Thyroid gland (tissue), 4 donors: ENCODE measurements around the gene PMP22. TPM values are rescaled to one million over a fixed set of nuclear protein-coding genes. Genes with fewer than 3 reads are reported as not detected.
"Not testable (repeated sequence)": the region's sequence is repeated elsewhere in the genome, so short reads cannot be mapped to it uniquely, and the experiment has no call there.

ENCODE experiments used
- DNase-seq, 2 donors: peaks; one replicate each; pipeline ENCODE4 v3.0.0-alpha.2; 2019
- H3K27ac ChIP-seq, 3 donors: fragments of 200-600 bp; sonication (generic); 1 replicate in 2 of 3; 2 replicates in 1 of 3; pipeline ENCODE4 v1.5.1; 2016 to 2019; ENCODE audit warnings: mild to moderate bottlenecking in 1 of 3, moderate library complexity in 1 of 3
- H3K27me3 ChIP-seq: fragments of 200-600 bp; sonication (generic); one replicate; pipeline ENCODE4 v1.5.1; 2019
- H3K36me3 ChIP-seq, 2 donors: fragments of 200-600 bp; sonication (generic); one replicate each; pipeline ENCODE4 v1.5.1; 2016 to 2019
- H3K4me1 ChIP-seq, 2 donors: fragments of 200-600 bp; sonication (generic); one replicate each; pipeline ENCODE4 v1.5.1; 2017 to 2019
- H3K4me3 ChIP-seq, 3 donors: fragments of 200-600 bp; sonication (generic); replicated peaks in 1 of 3; 1 replicate in 2 of 3; 2 replicates in 1 of 3; pipeline ENCODE4 v1.5.1; 2016; ENCODE audit warnings: mild to moderate bottlenecking in 1 of 3
- H3K9me3 ChIP-seq: fragments of 200-600 bp; sonication (generic); one replicate; pipeline ENCODE4 v1.5.1; 2017
- CTCF ChIP-seq, 6 experiments: fragments of 200-600 bp in 3 of 6; fragments of 450-650 bp in 3 of 6; sonication (generic) in 3 of 6; IDR thresholded peaks; one replicate each; pipeline ENCODE4 v1.5.1; 2016 to 2019; ENCODE audit warnings: antibody characterized with exemption in 6 of 6, mild to moderate bottlenecking in 2 of 6, inconsistent platforms in 1 of 6, moderate library complexity in 1 of 6
- POLR2A ChIP-seq, 2 donors: fragments of 450-650 bp; IDR thresholded peaks; one replicate each; pipeline ENCODE4 v1.6.1; 2017; ENCODE audit warnings: antibody characterized with exemption in 2 of 2, mild to moderate bottlenecking in 2 of 2, moderate library complexity in 1 of 2
- WGBS, 2 donors: methylation state at CpG; one replicate each; pipeline ENCODE4 v1.1.5; 2017; 5-methylcytosine and 5-hydroxymethylcytosine counted together
- intact Hi-C: fragments of 100-400 bp; cut with DNase I; formaldehyde crosslinking; loops from one replicate; pipeline ENCODE4 v1.15.1; 2023
- total RNA-seq, 4 donors: library from RNA; depleted of rRNA; stranded (reverse); fragments of >200 nt; gene quantifications; one replicate each; pipeline ENCODE4 v1.2.3, GENCODE V29; 2016

Gene PMP22
- total RNA-seq, 4 donors from 2014 or later = 61.0 to 254 (median 109) TPM

- DNase-seq = no peak
- no peak for TF ChIP-seq POLR2A (IDR thresholded peaks at IDR 0.05)
- intact Hi-C loops = no loop called here
- WGBS, 2 donors = 91 to 93% methylated on average over 7 of the region's 7 CpGs
- Histone ChIP-seq H3K27ac (no peak overlapping the region), H3K27me3 (no peaks in the 10 kb centered on the region), H3K9me3 (no peaks in the 10 kb centered on the region), H3K4me3 (no peak overlapping the region), H3K36me3 (peaks cover 76 to 86% of the 10 kb centered on the region in 2 donors), H3K4me1 (no peaks in the 10 kb centered on the region)
Observed at GRCh38 chr17:15233971-15234370, 31.2 kb downstream of the PMP22 start.

GRCh38 chr17:15233022-15233805, 31.9 kb downstream of the PMP22 start:
- Histone ChIP-seq H3K4me1 (no peaks in the 10 kb centered on the region), H3K27ac (no peak overlapping the region)

GRCh38 chr17:15232517-15232915, 32.6 kb downstream of the PMP22 start:
- DNase-seq = no peak
- Histone ChIP-seq H3K36me3 (peaks cover 62 to 71% of the 10 kb centered on the region in 2 donors), H3K27ac (no peak overlapping the region), H3K9me3 (no peaks in the 10 kb centered on the region), H3K4me3 (no peak overlapping the region), H3K27me3 (no peaks in the 10 kb centered on the region), H3K4me1 (no peaks in the 10 kb centered on the region)
- 85 to 89% methylated on average over 3 of the region's 3 CpGs for WGBS, 2 donors
- no peak for TF ChIP-seq POLR2A (IDR thresholded peaks at IDR 0.05)
- no peak for TF ChIP-seq CTCF (IDR thresholded peaks at IDR 0.05)
- intact Hi-C loops = no loop called here

More at GRCh38 chr17:15233022-15233805, 31.9 kb downstream of the PMP22 start:
- H3K27me3 ChIP-seq = no peaks in the 10 kb centered on the region
- H3K4me3 ChIP-seq = no peak overlapping the region
- no peaks in the 10 kb centered on the region for H3K9me3 ChIP-seq
- DNase-seq = no peak
- intact Hi-C loops = no loop called here
- peaks cover 69 to 78% of the 10 kb centered on the region in 2 donors for H3K36me3 ChIP-seq
- TF ChIP-seq CTCF (IDR thresholded peaks at IDR 0.05) (no peak), POLR2A (IDR thresholded peaks at IDR 0.05) (no peak)
- 83 to 85% methylated on average over 4 of the region's 4 CpGs for WGBS, 2 donors

GRCh38 chr17:15231851-15232516, 33.1 kb downstream of the PMP22 start:
- TF ChIP-seq CTCF (IDR thresholded peaks at IDR 0.05) (no peak), POLR2A (IDR thresholded peaks at IDR 0.05) (no peak)
- H3K27ac ChIP-seq = no peak overlapping the region

GRCh38 chr17:15230866-15231265, 34.3 kb downstream of the PMP22 start:
- Histone ChIP-seq H3K36me3 (peaks cover 56 to 61% of the 10 kb centered on the region in 2 donors), H3K4me3 (no peak overlapping the region), H3K9me3 (no peaks in the 10 kb centered on the region), H3K4me1 (no peaks in the 10 kb centered on the region), H3K27me3 (no peaks in the 10 kb centered on the region), H3K27ac (no peak overlapping the region)
- intact Hi-C loops = no loop called here
- no peak for TF ChIP-seq POLR2A (IDR thresholded peaks at IDR 0.05)
- TF ChIP-seq CTCF (IDR thresholded peaks at IDR 0.05) = no peak
- WGBS, 2 donors = 94 to 96% methylated on average over 18 of the region's 18 CpGs
- no peak for DNase-seq

More at GRCh38 chr17:15231851-15232516, 33.1 kb downstream of the PMP22 start:
- no peaks in the 10 kb centered on the region for H3K9me3 ChIP-seq
- no peaks in the 10 kb centered on the region for H3K27me3 ChIP-seq
- no peaks in the 10 kb centered on the region for H3K4me1 ChIP-seq
- DNase-seq = no peak
- no peak overlapping the region for H3K4me3 ChIP-seq
- whole genome bisulfite sequencing, 2 donors = 89 to 92% methylated on average over 12 of the region's 12 CpGs
- intact Hi-C loops = no loop called here
- peaks cover 57 to 66% of the 10 kb centered on the region in 2 donors for H3K36me3 ChIP-seq

- whole genome bisulfite sequencing, 2 donors = 81 to 97% methylated on average over 3 of the region's 3 CpGs
- H3K9me3 ChIP-seq, H3K27ac ChIP-seq, H3K4me3 ChIP-seq, H3K4me1 ChIP-seq, DNase-seq, intact Hi-C loops, H3K36me3 ChIP-seq, H3K27me3 ChIP-seq: not testable (repeated sequence)
Observed at GRCh38 chr17:15221827-15222226, 43.3 kb downstream of the PMP22 start.
